ENCODE measurements around the gene ACSM3. TPM values are rescaled to one million over a fixed set of nuclear protein-coding genes. Genes with fewer than 3 reads are reported as not detected.

ACSM3 gene

DNA sequence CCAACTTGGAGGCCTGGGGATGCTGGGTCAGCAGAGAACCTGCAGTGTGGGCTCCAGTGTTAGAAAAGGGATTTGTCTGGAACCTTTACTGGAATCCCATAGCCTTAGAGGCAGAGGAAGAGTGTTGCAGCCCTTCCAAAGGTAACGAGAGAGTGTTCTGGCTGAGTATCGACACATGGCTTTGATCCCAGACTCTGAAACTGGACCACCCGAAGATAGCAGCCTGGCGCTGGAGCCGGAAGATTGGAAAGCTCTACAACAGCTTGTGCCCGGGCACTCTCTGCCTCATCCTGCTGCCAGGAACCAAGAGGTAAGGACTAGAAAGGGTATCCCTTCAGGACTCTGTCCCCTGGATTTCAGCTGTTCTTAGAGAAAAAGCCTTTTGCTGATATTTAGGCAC lies 82.2 kb downstream of the ACSM3 start:
- no peak overlapping the region for H2BK12ac ChIP-seq (ENCODE audit: low read length in 2 of 2)
- peaks cover under 1% of the 10 kb centered on the region for H3K79me1 ChIP-seq (replicated peaks; ENCODE audit: low read length, poor library complexity, severe bottlenecking)
- H3K36me3 ChIP-seq (ENCODE audit: control insufficient read depth in 1 of 2, insufficient read depth in 2 of 2, low read depth in 1 of 2, low read length in 2 of 2), result peaks cover 2 to 51% of the 10 kb centered on the region in 2 experiments
- no peak overlapping the region for H3K14ac ChIP-seq (ENCODE audit: low read length in 2 of 2)
- H3K9me3 ChIP-seq (ENCODE audit: control insufficient read depth, low read length), result no peaks in the 10 kb centered on the region
- H3K4ac ChIP-seq (ENCODE audit: low read depth in 1 of 2, low read length in 2 of 2), result no peak overlapping the region
- no peak overlapping the region for H4K91ac ChIP-seq (ENCODE audit: low read length)
- no peak overlapping the region for H3K9ac ChIP-seq (ENCODE audit: low read length)
- no peak overlapping the region for H3K4me3 ChIP-seq (ENCODE audit: insufficient read depth in 1 of 2, low read depth in 1 of 2, low read length in 2 of 2)
- WGBS, result 98% methylated on average over 6 of the region's 6 CpGs
- no peak overlapping the region for H4K8ac ChIP-seq (ENCODE audit: low read length)
- no peak overlapping the region for H3K18ac ChIP-seq (ENCODE audit: low read depth in 1 of 2, low read length in 2 of 2)
- H3K4me1 ChIP-seq (ENCODE audit: control insufficient read depth, insufficient read depth, low read depth, low read length), result peaks cover 2% of the 10 kb centered on the region
- H3K27ac ChIP-seq (ENCODE audit: low read length, poor library complexity, severe bottlenecking), result no peak overlapping the region
- no peak overlapping the region for H3K23ac ChIP-seq (ENCODE audit: low read length in 2 of 2)
- H2BK5ac ChIP-seq (ENCODE audit: low read depth, low read length, poor library complexity, severe bottlenecking), result no peak overlapping the region
- no peak for DNase-seq
- no peak overlapping the region for H2BK120ac ChIP-seq (ENCODE audit: low read depth, low read length)
- no peaks in the 10 kb centered on the region for H3K27me3 ChIP-seq (ENCODE audit: control insufficient read depth in 1 of 2, insufficient read depth in 1 of 2, low read length in 2 of 2)
- no peak overlapping the region for H3K4me2 ChIP-seq (ENCODE audit: low read length, poor library complexity, severe bottlenecking)
- H2AK5ac ChIP-seq (ENCODE audit: low read length, severe bottlenecking), result no peak overlapping the region
- H2AFZ ChIP-seq (ENCODE audit: low read depth, low read length), result no peak overlapping the region
- no peak overlapping the region for H2BK15ac ChIP-seq (ENCODE audit: low read depth, poor library complexity, severe bottlenecking)

GRCh38 chr16:20846551-20846950 lies 82.7 kb downstream of the ACSM3 start:
- no peak for DNase-seq
- Histone ChIP-seq H3K23ac (ENCODE audit: low read length in 2 of 2) (no peak overlapping the region), H3K4me3 (ENCODE audit: insufficient read depth in 1 of 2, low read depth in 1 of 2, low read length in 2 of 2) (no peak overlapping the region), H3K36me3 (ENCODE audit: control insufficient read depth in 1 of 2, insufficient read depth in 2 of 2, low read depth in 1 of 2, low read length in 2 of 2) (peaks cover 2 to 51% of the 10 kb centered on the region in 2 experiments), H3K9me3 (ENCODE audit: control insufficient read depth, low read length) (no peaks in the 10 kb centered on the region), H2BK15ac (ENCODE audit: low read depth, poor library complexity, severe bottlenecking) (no peak overlapping the region), H3K14ac (ENCODE audit: low read length in 2 of 2) (no peak overlapping the region), H2AK5ac (ENCODE audit: low read length, severe bottlenecking) (no peak overlapping the region), H4K8ac (ENCODE audit: low read length) (no peak overlapping the region), H2BK5ac (ENCODE audit: low read depth, low read length, poor library complexity, severe bottlenecking) (no peak overlapping the region), H3K79me1 (replicated peaks; ENCODE audit: low read length, poor library complexity, severe bottlenecking) (peaks cover 1% of the 10 kb centered on the region), H3K9ac (ENCODE audit: low read length) (no peak overlapping the region), H3K4ac (ENCODE audit: low read depth in 1 of 2, low read length in 2 of 2) (no peak overlapping the region), H3K4me1 (ENCODE audit: control insufficient read depth, insufficient read depth, low read depth, low read length) (peaks cover 3% of the 10 kb centered on the region), H3K18ac (ENCODE audit: low read depth in 1 of 2, low read length in 2 of 2) (no peak overlapping the region), H3K27ac (ENCODE audit: low read length, poor library complexity, severe bottlenecking) (no peak overlapping the region), H4K91ac (ENCODE audit: low read length) (no peak overlapping the region), H3K27me3 (ENCODE audit: control insufficient read depth in 1 of 2, insufficient read depth in 1 of 2, low read length in 2 of 2) (no peaks in the 10 kb centered on the region), H2AFZ (ENCODE audit: low read depth, low read length) (no peak overlapping the region), H2BK120ac (ENCODE audit: low read depth, low read length) (no peak overlapping the region), H3K4me2 (ENCODE audit: low read length, poor library complexity, severe bottlenecking) (no peak overlapping the region), H2BK12ac (ENCODE audit: low read length in 2 of 2) (no peak overlapping the region)

Small RNA genes within 50 kb of the gene (small RNA-seq; reads per million reads assigned to genes)
- gene RF00618 (ENCODE audit: low read depth) (not detected), gene RNU6-944P (ENCODE audit: low read depth) (not detected)

Data from mesenchymal stem cell (in vitro differentiated cells and primary cell).